ENCODE results near the gene CCDC12. TPM values are rescaled to one million over a fixed set of nuclear protein-coding genes. Genes with fewer than 3 reads are reported as not detected.
A peak's percentile ranks its signal among the peaks of the same experiment; 100 is the strongest.

CCDC12 gene
- total RNA-seq, 4 donors from 2014 or later = 14.3 to 52.2 (median 42.0) TPM

DNA sequence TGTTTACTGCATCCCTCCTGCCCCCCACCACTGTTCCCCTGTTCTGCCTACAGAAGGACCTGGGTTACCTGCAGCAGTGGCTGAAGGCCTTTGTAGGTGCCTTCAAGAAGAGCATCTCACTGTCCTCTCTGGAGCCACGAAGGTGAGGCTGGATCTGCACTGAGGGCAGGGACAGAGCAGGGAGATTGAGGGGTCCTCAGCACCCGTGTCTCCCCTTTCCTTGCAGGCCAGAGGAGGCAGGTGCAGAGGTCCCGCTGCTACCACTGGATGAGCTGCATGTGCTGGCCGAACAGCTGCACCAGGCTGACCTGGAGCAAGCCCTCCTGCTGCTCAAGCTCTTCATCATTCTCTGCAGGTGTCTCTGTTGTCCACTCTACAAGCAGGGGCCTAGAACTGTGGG, 12.1 kb upstream of the CCDC12 start:
- H3K27me3 ChIP-seq = no peaks in the 10 kb centered on the region
- H3K4me1 ChIP-seq = peaks cover 0 to 31% (median 3%) of the 10 kb centered on the region in 3 donors
- H3K4me3 ChIP-seq = no peak overlapping the region
- TF ChIP-seq EP300 (IDR thresholded peaks at IDR 0.05) = no peak
- TF ChIP-seq CTCF (IDR thresholded peaks at IDR 0.05) = no peak
- TF ChIP-seq POLR2A (IDR thresholded peaks at IDR 0.05) = no peak
- TF ChIP-seq POLR2AphosphoS5 (IDR thresholded peaks at IDR 0.05) = no peak
- H3K36me3 ChIP-seq = peaks cover 0 to 42% of the 10 kb centered on the region in 2 donors
- H3K27ac ChIP-seq = no peak overlapping the region
- H3K9me3 ChIP-seq = no peaks in the 10 kb centered on the region
- no CpG with 5 or more reads among the region's 4 CpGs for WGBS, 2 donors (ENCODE audit: low coverage in 1 of 2)
- no peak for ATAC-seq

DNA sequence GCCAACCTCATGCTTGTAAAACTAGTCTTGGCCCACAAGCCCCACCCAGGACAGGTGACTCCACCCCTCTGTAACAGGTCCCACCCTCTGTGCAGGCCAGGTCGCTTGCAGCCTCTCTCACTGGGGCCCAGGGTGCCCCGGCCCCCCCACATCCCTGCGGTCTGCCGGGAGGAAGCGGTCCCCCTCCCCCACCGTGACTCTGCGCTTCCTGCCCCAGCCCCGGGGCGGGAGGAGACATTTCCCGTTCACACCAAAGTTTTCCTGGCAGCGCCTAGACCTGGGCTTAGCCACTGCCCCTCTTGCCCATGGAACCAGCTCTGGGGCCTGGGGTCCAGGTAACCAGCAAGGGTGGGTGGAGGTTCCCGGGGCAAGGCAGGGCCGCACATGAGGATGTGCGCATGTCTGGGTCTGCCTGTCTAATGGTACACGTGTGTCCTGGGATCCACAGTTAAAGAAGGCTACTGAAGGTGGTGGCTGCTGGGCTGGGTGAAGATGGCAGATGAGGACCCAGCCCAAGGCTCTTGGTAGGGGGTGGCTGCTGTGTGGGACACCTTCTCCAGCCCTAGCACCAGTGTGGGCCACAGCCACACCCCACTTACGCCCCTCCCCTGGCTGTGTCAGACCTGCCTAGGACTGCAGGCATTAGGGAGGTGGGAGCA, 11.3 kb upstream of the CCDC12 start:
- Histone ChIP-seq H3K4me3 (peak overlapping the region in 1 of 2 donors; percentile 1), H3K27ac (peak overlapping the region in 1 of 4 donors; percentile 51)

DNA sequence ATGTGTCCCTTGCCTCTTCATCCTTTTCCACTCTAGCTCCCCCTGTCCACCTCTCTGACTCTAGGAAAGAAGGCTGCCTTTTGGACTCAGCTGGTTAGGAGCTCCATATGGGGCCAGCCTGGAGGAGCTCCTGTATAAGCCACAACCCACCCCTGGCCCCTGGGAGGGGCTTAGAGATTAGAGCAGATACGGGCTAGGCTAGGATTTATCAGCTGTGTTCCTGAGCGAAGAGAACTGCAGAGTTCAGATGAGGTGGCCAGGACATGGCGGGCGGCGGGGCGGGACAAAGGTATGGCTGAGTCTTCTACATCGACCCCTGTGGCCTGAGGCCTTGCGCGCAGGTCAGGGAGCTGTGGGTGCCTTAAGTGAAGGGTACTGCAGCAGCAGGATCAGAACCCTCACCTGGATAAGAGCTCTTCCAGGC, 10.8 kb upstream of the CCDC12 start:
- no peak overlapping the region for H3K4me3 ChIP-seq
- no peak for ATAC-seq
- WGBS, 2 donors (ENCODE audit: low coverage in 1 of 2) = no CpG with 5 or more reads among the region's 9 CpGs
- H3K36me3 ChIP-seq = peaks cover 0 to 39% of the 10 kb centered on the region in 2 donors
- no peak for TF ChIP-seq CTCF (IDR thresholded peaks at IDR 0.05)
- TF ChIP-seq POLR2AphosphoS5 (IDR thresholded peaks at IDR 0.05) = no peak
- TF ChIP-seq POLR2A (IDR thresholded peaks at IDR 0.05) = no peak
- TF ChIP-seq EP300 (IDR thresholded peaks at IDR 0.05) = no peak
- peak overlapping the region in 1 of 4 donors; percentile 9 for H3K27ac ChIP-seq
- no peaks in the 10 kb centered on the region for H3K9me3 ChIP-seq
- H3K27me3 ChIP-seq = no peaks in the 10 kb centered on the region
- peaks cover 0 to 31% (median 3%) of the 10 kb centered on the region in 3 donors for H3K4me1 ChIP-seq

More for the DNA sequence above, 11.3 kb upstream of the CCDC12 start:
- Histone ChIP-seq H3K36me3 (peaks cover 0 to 39% of the 10 kb centered on the region in 2 donors), H3K9me3 (no peaks in the 10 kb centered on the region), H3K27me3 (no peaks in the 10 kb centered on the region), H3K4me1 (peaks cover 0 to 31% (median 3%) of the 10 kb centered on the region in 3 donors)
- 0 to 20% methylated on average over 1 of the region's 16 CpGs for WGBS, 2 donors (ENCODE audit: low coverage in 1 of 2)
- TF ChIP-seq POLR2AphosphoS5 (IDR thresholded peaks at IDR 0.05) (no peak), POLR2A (IDR thresholded peaks at IDR 0.05) (no peak), CTCF (IDR thresholded peaks at IDR 0.05) (no peak)
- peak; percentile 60 for ATAC-seq

DNA sequence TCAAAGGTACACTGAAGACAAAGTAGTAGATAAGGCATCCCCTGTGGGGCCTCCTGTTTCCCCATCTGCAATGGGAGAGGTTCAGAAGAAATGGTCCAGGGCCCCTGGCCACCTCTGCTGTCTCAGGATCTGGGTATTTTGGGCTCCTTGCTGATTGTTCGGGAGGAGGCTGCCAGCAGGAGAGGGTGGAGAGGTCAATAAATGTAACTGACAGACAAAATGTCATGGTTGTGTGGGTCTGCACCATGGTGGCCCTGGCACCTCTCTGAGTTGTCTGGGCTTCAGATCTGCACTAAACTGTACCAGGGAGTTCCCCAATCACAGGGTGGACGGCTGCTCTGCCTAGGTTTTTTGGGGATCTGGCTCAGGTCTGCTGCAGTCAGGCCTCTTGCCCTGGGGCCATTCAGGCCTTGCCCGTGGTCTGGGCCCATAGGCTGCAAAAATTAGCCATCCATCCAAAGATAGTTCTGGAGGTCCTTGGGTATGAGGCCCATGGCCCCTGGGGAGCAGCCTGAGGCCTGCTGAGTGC, 10.3 kb upstream of the CCDC12 start:
- peaks cover 0 to 31% (median 3%) of the 10 kb centered on the region in 3 donors for H3K4me1 ChIP-seq
- H3K9me3 ChIP-seq = no peaks in the 10 kb centered on the region
- H3K27ac ChIP-seq = peak overlapping the region in 1 of 4 donors; percentile 9
- 83% methylated on average over 1 of the region's 3 CpGs; no CpG with 5 or more reads in 1 of the 2 donors for WGBS, 2 donors (ENCODE audit: low coverage in 1 of 2)
- H3K36me3 ChIP-seq = peaks cover 0 to 34% of the 10 kb centered on the region in 2 donors
- no peaks in the 10 kb centered on the region for H3K27me3 ChIP-seq
- ATAC-seq = no peak
- no peak for TF ChIP-seq POLR2A (IDR thresholded peaks at IDR 0.05)
- TF ChIP-seq POLR2AphosphoS5 (IDR thresholded peaks at IDR 0.05) = no peak
- no peak for TF ChIP-seq CTCF (IDR thresholded peaks at IDR 0.05)
- TF ChIP-seq EP300 (IDR thresholded peaks at IDR 0.05) = no peak
- H3K4me3 ChIP-seq = no peak overlapping the region

Data from gastroesophageal sphincter (tissue), 4 donors.